ENCODE results near the gene MAGEL2. TPM values are rescaled to one million over a fixed set of nuclear protein-coding genes. Genes with fewer than 3 reads are reported as not detected.

Gene MAGEL2
- total RNA-seq, 1 experiment from 2014 or later = 10.7 TPM

DNA sequence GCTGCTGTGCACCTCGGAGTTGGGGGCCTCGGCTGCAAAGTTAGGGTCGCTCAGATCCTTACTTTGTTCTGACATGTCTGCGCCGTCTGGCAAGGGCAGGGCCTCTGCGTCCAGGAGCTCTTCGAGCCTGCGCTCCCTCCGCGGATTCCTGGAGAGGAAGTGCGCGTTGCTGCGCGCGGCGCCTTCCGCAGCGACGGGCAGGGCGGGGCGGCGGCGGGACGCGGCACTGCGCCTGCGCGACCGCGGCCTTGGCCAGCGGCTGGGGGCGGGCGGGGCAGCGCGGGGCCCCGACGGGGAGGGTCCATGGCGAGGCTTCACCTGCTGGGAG, 39.4 kb upstream of the MAGEL2 start, which contains the start of gene NDN:
TSS of gene NDN (minus strand) at position 163 of the 328 bp plus-strand sequence. CDS start at position 75, 88 bp downstream.
- no peak for TF ChIP-seq TEAD4 (CRISPR knock-in tag; IDR thresholded peaks at IDR 0.05)
- TF ChIP-seq USF2 (CRISPR knock-in tag; IDR thresholded peaks at IDR 0.05) = no peak
- TF ChIP-seq, protein P1, sequence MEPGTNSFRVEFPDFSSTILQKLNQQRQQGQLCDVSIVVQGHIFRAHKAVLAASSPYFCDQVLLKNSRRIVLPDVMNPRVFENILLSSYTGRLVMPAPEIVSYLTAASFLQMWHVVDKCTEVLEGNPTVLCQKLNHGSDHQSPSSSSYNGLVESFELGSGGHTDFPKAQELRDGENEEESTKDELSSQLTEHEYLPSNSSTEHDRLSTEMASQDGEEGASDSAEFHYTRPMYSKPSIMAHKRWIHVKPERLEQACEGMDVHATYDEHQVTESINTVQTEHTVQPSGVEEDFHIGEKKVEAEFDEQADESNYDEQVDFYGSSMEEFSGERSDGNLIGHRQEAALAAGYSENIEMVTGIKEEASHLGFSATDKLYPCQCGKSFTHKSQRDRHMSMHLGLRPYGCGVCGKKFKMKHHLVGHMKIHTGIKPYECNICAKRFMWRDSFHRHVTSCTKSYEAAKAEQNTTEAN (CRISPR knock-in tag; IDR thresholded peaks at IDR 0.05) = no peak
- TF ChIP-seq ZNF425 (CRISPR knock-in tag; conservative IDR thresholded peaks at IDR 0.05) = no peak
- no peak for TF ChIP-seq ZNF281 (CRISPR knock-in tag; IDR thresholded peaks at IDR 0.05)
- no peak for TF ChIP-seq ZNF232 (CRISPR knock-in tag; IDR thresholded peaks at IDR 0.05)
- no peak for TF ChIP-seq ZNF416 (CRISPR knock-in tag; IDR thresholded peaks at IDR 0.05)
- ChIA-PET POLR2A (interaction anchor here (1.0 kb wide), 1 partner anchor 173 kb away, joined by 7 read pairs; no protein-coding TSS in a partner anchor), CTCF (interaction anchor here (1.0 kb wide), 1 partner anchor 137 kb away, joined by 4 read pairs; no protein-coding TSS in a partner anchor)
- Mint-ChIP-seq H3K9me3 (peaks cover 28% of the 10 kb centered on the region), H3K4me3 (peak within 1 kb of the TSS; percentile 69), H3K36me3 (peaks cover 26% of the 10 kb centered on the region), H3K4me1 (peaks cover 21% of the 10 kb centered on the region), H3K27ac (no peak within 1 kb of the TSS), H3K27me3 (ENCODE audit: low read depth) (no peaks in the 10 kb centered on the region; the same call in none of the 2 replicates)
- peak; percentile 69 for DNase-seq (ENCODE audit: low spot score)
- peak; percentile 81 for ATAC-seq

- Mint-ChIP-seq H3K4me1 (peaks cover 21% of the 10 kb centered on the region), H3K27ac (no peak overlapping the region), H3K9me3 (peaks cover 25% of the 10 kb centered on the region), H3K27me3 (ENCODE audit: low read depth) (no peaks in the 10 kb centered on the region; the same call in none of the 2 replicates), H3K36me3 (peaks cover 26% of the 10 kb centered on the region), H3K4me3 (peak overlapping the region; percentile 69)
- DNase-seq (ENCODE audit: low spot score) (peak; percentile 14), ATAC-seq (peak; percentile 45)
- ChIA-PET CTCF (interaction anchor here (1.0 kb wide), 1 partner anchor 137 kb away, joined by 4 read pairs; no protein-coding TSS in a partner anchor), POLR2A (interaction anchor here (0.7 kb wide), 1 partner anchor 168 kb away, joined by 3 read pairs; no protein-coding TSS in a partner anchor)
- TF ChIP-seq ESRRA (CRISPR knock-in tag; IDR thresholded peaks at IDR 0.05; ENCODE audit: borderline replicate concordance) (no peak), NR1H2 (CRISPR knock-in tag; IDR thresholded peaks at IDR 0.05) (no peak), ZNF121 (CRISPR knock-in tag; IDR thresholded peaks at IDR 0.05) (0 out of 2 replicates have a peak, but pooled peaks have one; percentile 45)
These were observed 38.9 kb upstream of the MAGEL2 start for GRCh38 chr15:23686466-23687142.

GRCh38 chr15:23671481-23671880, 23.8 kb upstream of the MAGEL2 start:
- ATAC-seq = no peak
- POLR2A ChIA-PET = no interaction called here
- CTCF ChIA-PET = no interaction called here
- TF ChIP-seq NFATC4 (CRISPR knock-in tag; IDR thresholded peaks at IDR 0.05) (no peak), SMAD3 (CRISPR knock-in tag; IDR thresholded peaks at IDR 0.05; ENCODE audit: borderline replicate concordance) (no peak), NR3C1 (CRISPR knock-in tag; conservative IDR thresholded peaks at IDR 0.05; ENCODE audit: low read depth) (no peak), ZNF512 (CRISPR knock-in tag; IDR thresholded peaks at IDR 0.05; ENCODE audit: borderline replicate concordance) (no peak), IRF1 (CRISPR knock-in tag; IDR thresholded peaks at IDR 0.05) (no peak), HMGA2 (CRISPR knock-in tag; IDR thresholded peaks at IDR 0.05) (no peak), ATF1 (CRISPR knock-in tag; IDR thresholded peaks at IDR 0.05) (no peak), TP53 (CRISPR knock-in tag; IDR thresholded peaks at IDR 0.05) (no peak)
- TF ChIP-seq, protein P2, sequence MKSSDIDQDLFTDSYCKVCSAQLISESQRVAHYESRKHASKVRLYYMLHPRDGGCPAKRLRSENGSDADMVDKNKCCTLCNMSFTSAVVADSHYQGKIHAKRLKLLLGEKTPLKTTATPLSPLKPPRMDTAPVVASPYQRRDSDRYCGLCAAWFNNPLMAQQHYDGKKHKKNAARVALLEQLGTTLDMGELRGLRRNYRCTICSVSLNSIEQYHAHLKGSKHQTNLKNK (CRISPR knock-in tag; IDR thresholded peaks at IDR 0.05) = no peak

More at GRCh38 chr15:23671481-23671880, 23.8 kb upstream of the MAGEL2 start:
- Mint-ChIP-seq H3K4me3 (no peak overlapping the region), H3K4me1 (no peaks in the 10 kb centered on the region), H3K27me3 (ENCODE audit: low read depth) (no peaks in the 10 kb centered on the region), H3K36me3 (peaks cover 10% of the 10 kb centered on the region), H3K9me3 (peaks cover 25% of the 10 kb centered on the region), H3K27ac (no peak overlapping the region)
- DNase-seq (ENCODE audit: low spot score) = no peak
